Esophagus squamous epithelium (tissue), 5 donors: ENCODE results near the gene MEGF6. TPM values are rescaled to one million over a fixed set of nuclear protein-coding genes. Genes with fewer than 3 reads are reported as not detected.
"Not testable (repeated sequence)": the region's sequence is repeated elsewhere in the genome, so short reads cannot be mapped to it uniquely, and the experiment has no call there.

Source experiments
- DNase-seq: peaks from one replicate; lab custom pipeline; 2025; lab: John Stamatoyannopoulos, UW
- H3K27ac ChIP-seq, 4 donors: fragments of 200-600 bp; sonication (generic); one replicate each; pipeline ENCODE4 v1.5.1; 2016 to 2019; ENCODE audit warnings: mild to moderate bottlenecking in 1 of 4
- H3K27me3 ChIP-seq, 4 donors: fragments of 200-600 bp; sonication (generic); 1 replicate in 3 of 4; 2 replicates in 1 of 4; pipeline versions ENCODE4 v1.5.1 to v1.6.0; 2017 to 2021; ENCODE audit warnings: antibody characterized with exemption in 1 of 4
- H3K36me3 ChIP-seq, 3 donors: fragments of 200-600 bp; sonication (generic); one replicate each; pipeline ENCODE4 v1.5.1; 2016 to 2019
- H3K4me1 ChIP-seq, 3 donors: fragments of 200-600 bp; sonication (generic); one replicate each; pipeline ENCODE4 v1.5.1; 2017 to 2019
- H3K4me3 ChIP-seq, 4 donors: fragments of 200-600 bp; sonication (generic); 1 replicate in 3 of 4; 2 replicates in 1 of 4; pipeline ENCODE4 v1.5.1; 2016 to 2019; ENCODE audit warnings: mild to moderate bottlenecking in 2 of 4, moderate library complexity in 1 of 4
- H3K9me3 ChIP-seq, 3 donors: fragments of 200-600 bp; sonication (generic); one replicate each; pipeline ENCODE4 v1.5.1; 2016 to 2019
- POLR2A ChIP-seq, 4 donors: fragments of 450-650 bp; IDR thresholded peaks; one replicate each; pipeline ENCODE4 v1.6.1; 2017; ENCODE audit warnings: antibody characterized with exemption in 4 of 4, mild to moderate bottlenecking in 4 of 4, moderate library complexity in 3 of 4
- whole genome bisulfite sequencing, 2 donors: methylation state at CpG; one replicate each; pipeline ENCODE4 v1.1.5; 2018; 5-methylcytosine and 5-hydroxymethylcytosine counted together
- intact Hi-C: fragments of 100-400 bp; cut with DNase I; formaldehyde crosslinking; loops from one replicate; pipeline ENCODE4 v1.15.0; 2022
- total RNA-seq, 4 donors: library from RNA; depleted of rRNA; stranded (reverse); fragments of >200 nt; gene quantifications; one replicate each; pipeline ENCODE4 v1.1.0, GENCODE V29; 2016
- TF ChIP-seq, protein P1 (sequence below), 6 experiments: fragments of 450-650 bp in 4 of 6; fragments of 200-600 bp in 2 of 6; sonication (generic) in 2 of 6; IDR thresholded peaks; one replicate each; pipeline ENCODE4 v1.5.1; 2016 to 2019; ENCODE audit warnings: antibody characterized with exemption in 6 of 6, mild to moderate bottlenecking in 4 of 6, moderate library complexity in 4 of 6
- donor health status: DM: yes; HTN: yes; CAD: no.

Gene MEGF6
- total RNA-seq, 4 donors from 2014 or later = 8.8 to 27.1 (median 16.8) TPM

DNA sequence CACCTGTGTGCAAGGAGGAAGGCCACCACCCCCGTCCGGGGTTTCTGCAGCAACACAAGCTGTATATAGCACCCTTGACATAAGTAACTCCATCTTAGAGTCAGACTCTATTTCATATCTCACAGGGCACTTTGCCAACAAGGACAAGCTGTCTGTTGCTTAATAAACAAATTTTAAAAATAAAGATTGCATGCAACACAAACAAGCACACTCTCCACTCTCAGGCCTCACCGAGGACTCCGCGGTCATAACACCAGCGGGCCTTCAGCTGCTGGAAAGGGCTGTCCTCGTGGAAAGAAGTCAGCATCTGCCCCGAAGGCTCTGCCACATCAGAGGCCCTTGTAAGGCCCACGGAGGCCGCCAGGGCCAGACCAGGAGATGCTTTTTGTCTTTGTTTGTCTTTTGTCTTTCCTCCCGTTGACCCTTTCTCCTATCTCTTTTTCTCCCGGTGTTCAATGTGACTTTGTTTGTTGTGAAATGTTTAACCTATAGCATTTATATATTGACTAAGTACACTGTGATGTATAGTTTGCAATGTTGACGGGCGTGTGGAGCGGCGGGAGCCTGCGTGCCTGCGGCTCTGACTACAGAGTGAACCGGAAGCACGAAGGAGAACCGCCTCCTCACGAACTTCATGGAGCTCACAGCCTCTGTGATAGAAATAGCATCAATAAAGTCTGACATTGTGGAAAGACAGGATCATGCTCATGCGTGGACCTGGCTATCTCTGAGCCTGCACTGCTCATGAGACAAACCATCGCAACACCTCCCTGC is 24.1 kb downstream of the MEGF6 start:
- 58 to 70% methylated on average over 18 to 24 of the region's 24 CpGs for WGBS, 2 donors
- no peak for TF ChIP-seq POLR2A (IDR thresholded peaks at IDR 0.05)
- TF ChIP-seq, protein P1, sequence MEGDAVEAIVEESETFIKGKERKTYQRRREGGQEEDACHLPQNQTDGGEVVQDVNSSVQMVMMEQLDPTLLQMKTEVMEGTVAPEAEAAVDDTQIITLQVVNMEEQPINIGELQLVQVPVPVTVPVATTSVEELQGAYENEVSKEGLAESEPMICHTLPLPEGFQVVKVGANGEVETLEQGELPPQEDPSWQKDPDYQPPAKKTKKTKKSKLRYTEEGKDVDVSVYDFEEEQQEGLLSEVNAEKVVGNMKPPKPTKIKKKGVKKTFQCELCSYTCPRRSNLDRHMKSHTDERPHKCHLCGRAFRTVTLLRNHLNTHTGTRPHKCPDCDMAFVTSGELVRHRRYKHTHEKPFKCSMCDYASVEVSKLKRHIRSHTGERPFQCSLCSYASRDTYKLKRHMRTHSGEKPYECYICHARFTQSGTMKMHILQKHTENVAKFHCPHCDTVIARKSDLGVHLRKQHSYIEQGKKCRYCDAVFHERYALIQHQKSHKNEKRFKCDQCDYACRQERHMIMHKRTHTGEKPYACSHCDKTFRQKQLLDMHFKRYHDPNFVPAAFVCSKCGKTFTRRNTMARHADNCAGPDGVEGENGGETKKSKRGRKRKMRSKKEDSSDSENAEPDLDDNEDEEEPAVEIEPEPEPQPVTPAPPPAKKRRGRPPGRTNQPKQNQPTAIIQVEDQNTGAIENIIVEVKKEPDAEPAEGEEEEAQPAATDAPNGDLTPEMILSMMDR (IDR thresholded peaks at IDR 0.05) = no peak
- intact Hi-C loops = no loop called here

DNA sequence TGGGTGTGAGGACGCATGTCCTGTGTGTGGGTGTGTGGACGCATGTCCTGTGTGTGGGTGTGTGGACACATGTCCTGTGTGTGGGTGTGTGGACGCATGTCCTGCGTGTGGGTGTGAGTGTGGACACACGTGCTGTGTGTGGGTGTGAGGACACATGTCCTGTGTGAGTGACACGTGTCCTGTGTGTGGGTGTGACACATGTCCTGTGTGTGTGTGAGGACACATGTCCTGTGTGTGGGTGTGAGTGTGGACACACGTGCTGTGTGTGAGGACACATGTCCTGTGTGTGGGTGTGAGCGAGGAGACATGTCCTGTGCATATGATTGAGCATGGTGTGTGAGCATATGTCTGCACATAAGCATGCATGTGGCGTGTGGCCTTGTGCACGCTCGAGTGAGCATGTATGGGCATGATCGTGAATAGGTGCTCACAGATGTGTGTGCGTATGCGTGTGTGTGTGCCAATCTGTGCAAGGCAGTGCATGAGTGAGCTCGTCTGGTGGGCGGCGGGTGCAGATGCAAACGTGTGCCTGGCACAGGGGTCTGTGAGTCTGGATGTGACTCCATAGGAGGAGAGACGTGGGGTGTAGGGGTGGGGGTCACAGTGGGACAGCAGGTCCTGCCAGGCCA is 25.3 kb downstream of the MEGF6 start:
- Histone ChIP-seq H3K36me3 (no peaks in the 10 kb centered on the region), H3K4me1 (no peaks in the 10 kb centered on the region), H3K4me3 (no peak overlapping the region), H3K27ac (no peak overlapping the region), H3K27me3 (peaks cover 0 to 28% (median 0%) of the 10 kb centered on the region in 4 donors), H3K9me3 (no peaks in the 10 kb centered on the region)
- intact Hi-C loops = no loop called here
- DNase-seq = no peak
- TF ChIP-seq, protein P1 (IDR thresholded peaks at IDR 0.05) = no peak
- TF ChIP-seq POLR2A (IDR thresholded peaks at IDR 0.05) = no peak
- 61 to 65% methylated on average over 15 to 16 of the region's 19 CpGs for WGBS, 2 donors

More for the DNA sequence above, 24.1 kb downstream of the MEGF6 start:
- Histone ChIP-seq H3K27ac (no peak overlapping the region), H3K4me1 (no peaks in the 10 kb centered on the region), H3K9me3 (no peaks in the 10 kb centered on the region), H3K4me3 (no peak overlapping the region), H3K36me3 (no peaks in the 10 kb centered on the region), H3K27me3 (peaks cover 0 to 21% (median 0%) of the 10 kb centered on the region in 4 donors)
- DNase-seq = no peak

DNA sequence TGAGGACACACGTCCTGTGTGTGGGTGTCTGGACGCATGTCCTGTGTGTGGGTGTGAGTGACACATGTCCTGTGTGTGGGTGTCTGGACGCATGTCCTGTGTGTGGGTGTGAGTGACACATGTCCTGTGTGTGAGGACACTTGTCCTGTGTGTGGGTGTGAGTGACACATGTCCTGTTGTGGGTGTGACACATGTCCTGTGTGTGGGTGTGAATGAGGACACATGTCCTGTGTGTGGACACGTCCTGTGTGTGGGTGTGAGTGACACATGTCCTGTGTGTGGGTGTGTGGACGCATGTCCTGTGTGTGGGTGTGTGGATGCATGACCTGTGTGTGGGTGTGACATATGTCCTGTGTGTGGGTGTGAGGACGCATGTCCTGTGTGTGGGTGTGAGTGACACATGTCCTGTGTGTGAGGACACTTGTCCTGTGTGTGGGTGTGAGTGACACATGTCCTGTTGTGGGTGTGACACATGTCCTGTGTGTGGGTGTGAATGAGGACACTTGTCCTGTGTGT is 25.9 kb downstream of the MEGF6 start:
- WGBS, 2 donors = 38 to 55% methylated on average over 6 of the region's 6 CpGs
- intact Hi-C loops, H3K36me3 ChIP-seq, DNase-seq, H3K4me1 ChIP-seq, H3K4me3 ChIP-seq, H3K9me3 ChIP-seq, H3K27ac ChIP-seq: not testable (repeated sequence)
- H3K27me3 ChIP-seq = peaks cover 0 to 26% (median 0%) of the 10 kb centered on the region in 4 donors

DNA sequence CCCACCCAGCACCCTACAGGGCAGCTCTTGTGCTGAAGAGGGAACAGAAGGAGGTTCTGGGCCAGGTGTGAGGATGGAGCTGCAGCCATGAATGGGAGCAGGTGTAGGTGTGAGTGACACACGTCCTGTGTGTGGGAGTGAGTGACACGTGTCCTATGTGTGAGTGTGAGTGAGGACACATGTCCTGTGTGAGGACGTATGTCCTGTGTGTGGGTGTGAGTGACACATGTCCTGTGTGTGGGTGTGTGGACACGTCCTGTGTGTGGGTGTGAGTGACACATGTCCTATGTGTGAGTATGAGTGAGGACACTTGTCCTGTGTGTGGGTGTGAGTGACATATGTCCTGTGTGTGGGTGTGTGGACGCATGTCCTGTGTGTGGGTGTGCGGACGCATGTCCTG is 26.4 kb downstream of the MEGF6 start:
- Histone ChIP-seq H3K36me3 (no peaks in the 10 kb centered on the region), H3K27ac (no peak overlapping the region), H3K4me3 (no peak overlapping the region), H3K27me3 (peaks cover 0 to 25% (median 0%) of the 10 kb centered on the region in 4 donors), H3K9me3 (no peaks in the 10 kb centered on the region), H3K4me1 (no peaks in the 10 kb centered on the region)
- intact Hi-C loops = no loop called here
- DNase-seq = no peak
- WGBS, 2 donors = 66 to 78% methylated on average over 7 of the region's 7 CpGs
- no peak for TF ChIP-seq POLR2A (IDR thresholded peaks at IDR 0.05)
- TF ChIP-seq, protein P1 (IDR thresholded peaks at IDR 0.05) = no peak

DNA sequence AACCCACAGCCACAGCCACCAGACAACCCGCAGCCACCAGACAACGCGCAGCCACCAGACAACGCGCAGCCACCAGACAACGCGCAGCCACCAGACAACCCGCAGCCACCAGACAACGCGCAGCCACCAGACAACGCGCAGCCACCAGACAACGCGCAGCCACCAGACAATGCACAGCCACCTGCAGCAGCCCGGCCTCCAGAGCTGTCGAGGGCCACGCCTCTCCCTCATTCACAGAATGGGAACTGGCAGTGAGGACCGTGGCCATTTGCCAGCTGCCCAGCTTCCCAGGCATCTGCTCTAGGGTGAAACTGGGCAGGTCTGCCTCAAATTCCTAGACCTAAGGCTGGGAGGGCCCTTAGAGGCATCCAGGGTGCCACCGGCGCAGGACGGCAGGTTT is 27.6 kb downstream of the MEGF6 start:
- intact Hi-C loops, DNase-seq, H3K36me3 ChIP-seq, H3K4me3 ChIP-seq, H3K4me1 ChIP-seq, H3K9me3 ChIP-seq, H3K27ac ChIP-seq: not testable (repeated sequence)
- peaks cover 0 to 35% (median 0%) of the 10 kb centered on the region in 4 donors for H3K27me3 ChIP-seq
- WGBS, 2 donors = 44 to 88% methylated on average over 5 to 8 of the region's 21 CpGs
